Testis (tissue), 2 donors: ENCODE results near the gene CYBA.

Experiments
- POLR2A ChIP-seq: fragments of 450-650 bp; IDR thresholded peaks from one replicate; pipeline ENCODE4 v1.6.1; 2017; ENCODE audit warnings: antibody characterized with exemption, mild to moderate bottlenecking, moderate library complexity
- TF ChIP-seq, protein P1 (sequence below), 3 experiments: fragments of 450-650 bp in 2 of 3; fragments of 200-600 bp in 1 of 3; sonication (generic) in 1 of 3; IDR thresholded peaks; one replicate each; pipeline ENCODE4 v1.5.1; 2016 to 2019; ENCODE audit warnings: antibody characterized with exemption in 3 of 3, mild to moderate bottlenecking in 2 of 3, moderate library complexity in 1 of 3

DNA sequence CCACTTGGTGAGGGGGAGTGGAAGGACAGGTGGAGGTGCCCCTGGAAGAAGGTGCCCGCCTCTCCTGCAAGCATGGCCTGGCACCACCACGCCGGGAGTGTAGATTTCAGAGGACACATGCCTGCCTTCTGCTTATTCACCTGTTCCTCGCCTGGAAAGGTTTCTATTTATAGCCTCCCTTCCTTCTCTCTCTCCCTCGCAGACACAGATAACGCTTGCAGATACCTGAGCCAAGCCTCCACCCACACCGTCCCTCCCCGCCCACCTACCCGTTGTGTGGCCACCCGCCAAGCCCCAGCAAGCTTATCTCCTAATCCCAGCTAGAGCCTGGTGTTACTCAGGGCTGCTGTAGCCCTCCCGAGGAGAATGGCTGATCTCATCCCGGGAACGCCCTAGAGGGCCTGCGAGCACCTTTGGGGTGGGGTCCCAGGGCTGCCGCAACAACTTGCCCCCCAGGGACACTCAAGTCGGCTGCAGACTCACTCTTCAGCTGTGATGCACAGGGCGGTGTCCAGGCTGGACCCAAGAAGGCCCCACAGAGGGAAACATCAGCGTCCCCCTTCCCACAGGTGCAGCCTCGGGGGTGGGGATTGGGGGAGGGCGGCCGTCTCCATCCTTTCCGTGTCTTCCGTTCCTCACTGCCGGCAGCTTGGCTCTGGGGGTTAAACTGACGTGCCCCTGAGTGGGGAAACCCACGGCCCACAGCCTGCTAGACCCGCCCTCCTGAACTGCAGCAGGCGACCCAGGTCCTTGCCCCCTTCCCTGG, 37.3 kb upstream of the CYBA start:
- TF ChIP-seq, protein P1, sequence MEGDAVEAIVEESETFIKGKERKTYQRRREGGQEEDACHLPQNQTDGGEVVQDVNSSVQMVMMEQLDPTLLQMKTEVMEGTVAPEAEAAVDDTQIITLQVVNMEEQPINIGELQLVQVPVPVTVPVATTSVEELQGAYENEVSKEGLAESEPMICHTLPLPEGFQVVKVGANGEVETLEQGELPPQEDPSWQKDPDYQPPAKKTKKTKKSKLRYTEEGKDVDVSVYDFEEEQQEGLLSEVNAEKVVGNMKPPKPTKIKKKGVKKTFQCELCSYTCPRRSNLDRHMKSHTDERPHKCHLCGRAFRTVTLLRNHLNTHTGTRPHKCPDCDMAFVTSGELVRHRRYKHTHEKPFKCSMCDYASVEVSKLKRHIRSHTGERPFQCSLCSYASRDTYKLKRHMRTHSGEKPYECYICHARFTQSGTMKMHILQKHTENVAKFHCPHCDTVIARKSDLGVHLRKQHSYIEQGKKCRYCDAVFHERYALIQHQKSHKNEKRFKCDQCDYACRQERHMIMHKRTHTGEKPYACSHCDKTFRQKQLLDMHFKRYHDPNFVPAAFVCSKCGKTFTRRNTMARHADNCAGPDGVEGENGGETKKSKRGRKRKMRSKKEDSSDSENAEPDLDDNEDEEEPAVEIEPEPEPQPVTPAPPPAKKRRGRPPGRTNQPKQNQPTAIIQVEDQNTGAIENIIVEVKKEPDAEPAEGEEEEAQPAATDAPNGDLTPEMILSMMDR (IDR thresholded peaks at IDR 0.05) = no peak
- no peak for TF ChIP-seq POLR2A
